ENCODE measurements around the gene ZNF263.
A peak's percentile ranks its signal among the peaks of the same experiment; 100 is the strongest.

ZNF263 gene

DNA sequence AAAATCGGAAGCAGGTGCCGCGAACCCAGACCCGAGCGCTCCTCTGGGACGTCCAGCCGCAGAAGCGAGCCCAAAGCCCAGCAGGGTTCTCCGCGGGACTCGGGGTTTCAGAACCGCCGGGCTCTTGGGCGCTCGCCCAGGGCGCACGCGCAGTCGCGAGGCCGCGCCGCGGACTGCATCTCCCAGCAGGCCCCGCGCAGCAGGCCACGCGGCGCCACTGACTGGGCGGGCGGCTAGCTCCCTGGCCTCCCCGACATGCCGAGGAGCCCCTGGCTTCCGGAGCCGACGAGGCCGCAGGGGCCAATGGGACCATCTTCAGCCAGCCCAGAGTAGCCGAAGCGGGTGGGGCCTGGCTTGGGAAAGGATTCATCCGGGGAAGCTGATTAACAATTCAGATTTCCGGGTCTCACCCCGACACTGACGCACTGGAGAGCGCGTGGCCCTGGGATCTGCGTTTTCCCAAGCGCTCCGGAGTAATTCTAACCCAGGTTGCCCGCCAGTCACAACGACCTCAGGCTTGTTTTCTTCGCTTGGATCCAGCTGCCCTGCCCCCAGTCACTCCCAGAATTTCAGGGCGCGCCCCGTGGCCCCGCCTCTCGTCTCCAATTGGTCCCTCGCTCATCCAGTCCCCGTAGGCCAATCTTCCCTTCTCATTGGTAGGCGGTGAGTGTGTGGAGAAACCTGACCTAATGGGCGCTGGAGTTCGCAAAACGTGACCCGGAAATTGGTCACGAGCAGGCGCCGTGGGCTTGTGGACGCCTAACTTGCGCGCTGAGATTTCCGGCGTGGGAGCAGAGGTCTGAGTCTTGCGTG, at the start of gene ZNF263:
Gene ZNF263 (plus strand): TSS at position 762 of the 813 bp plus-strand sequence. CDS start 328 bp downstream, outside the sequence.
- ATAC-seq, result peak; percentile 93
- TF ChIP-seq ARNTL (CRISPR knock-in tag; IDR thresholded peaks at IDR 0.05; ENCODE audit: borderline replicate concordance, low read depth) (no peak), ISL1 (CRISPR knock-in tag; IDR thresholded peaks at IDR 0.05) (no peak), TOX (CRISPR knock-in tag; IDR thresholded peaks at IDR 0.05; ENCODE audit: borderline replicate concordance) (no peak), ZNF565 (CRISPR knock-in tag; conservative IDR thresholded peaks at IDR 0.05; ENCODE audit: low read depth) (no peak), PPARA (CRISPR knock-in tag; IDR thresholded peaks at IDR 0.05; ENCODE audit: borderline replicate concordance) (no peak), ZFP3 (CRISPR knock-in tag; IDR thresholded peaks at IDR 0.05) (no peak), CSDC2 (CRISPR knock-in tag; IDR thresholded peaks at IDR 0.05) (no peak)
- TF ChIP-seq, protein P1, sequence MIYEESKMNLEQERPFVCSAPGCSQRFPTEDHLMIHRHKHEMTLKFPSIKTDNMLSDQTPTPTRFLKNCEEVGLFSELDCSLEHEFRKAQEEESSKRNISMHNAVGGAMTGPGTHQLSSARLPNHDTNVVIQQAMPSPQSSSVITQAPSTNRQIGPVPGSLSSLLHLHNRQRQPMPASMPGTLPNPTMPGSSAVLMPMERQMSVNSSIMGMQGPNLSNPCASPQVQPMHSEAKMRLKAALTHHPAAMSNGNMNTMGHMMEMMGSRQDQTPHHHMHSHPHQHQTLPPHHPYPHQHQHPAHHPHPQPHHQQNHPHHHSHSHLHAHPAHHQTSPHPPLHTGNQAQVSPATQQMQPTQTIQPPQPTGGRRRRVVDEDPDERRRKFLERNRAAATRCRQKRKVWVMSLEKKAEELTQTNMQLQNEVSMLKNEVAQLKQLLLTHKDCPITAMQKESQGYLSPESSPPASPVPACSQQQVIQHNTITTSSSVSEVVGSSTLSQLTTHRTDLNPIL (CRISPR knock-in tag; IDR thresholded peaks at IDR 0.05; ENCODE audit: low read depth), result no peak
- TF ChIP-seq, protein P2, sequence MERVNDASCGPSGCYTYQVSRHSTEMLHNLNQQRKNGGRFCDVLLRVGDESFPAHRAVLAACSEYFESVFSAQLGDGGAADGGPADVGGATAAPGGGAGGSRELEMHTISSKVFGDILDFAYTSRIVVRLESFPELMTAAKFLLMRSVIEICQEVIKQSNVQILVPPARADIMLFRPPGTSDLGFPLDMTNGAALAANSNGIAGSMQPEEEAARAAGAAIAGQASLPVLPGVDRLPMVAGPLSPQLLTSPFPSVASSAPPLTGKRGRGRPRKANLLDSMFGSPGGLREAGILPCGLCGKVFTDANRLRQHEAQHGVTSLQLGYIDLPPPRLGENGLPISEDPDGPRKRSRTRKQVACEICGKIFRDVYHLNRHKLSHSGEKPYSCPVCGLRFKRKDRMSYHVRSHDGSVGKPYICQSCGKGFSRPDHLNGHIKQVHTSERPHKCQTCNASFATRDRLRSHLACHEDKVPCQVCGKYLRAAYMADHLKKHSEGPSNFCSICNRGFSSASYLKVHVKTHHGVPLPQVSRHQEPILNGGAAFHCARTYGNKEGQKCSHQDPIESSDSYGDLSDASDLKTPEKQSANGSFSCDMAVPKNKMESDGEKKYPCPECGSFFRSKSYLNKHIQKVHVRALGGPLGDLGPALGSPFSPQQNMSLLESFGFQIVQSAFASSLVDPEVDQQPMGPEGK (CRISPR knock-in tag; IDR thresholded peaks at IDR 0.05; ENCODE audit: borderline replicate concordance), result no peak
- TF ChIP-seq, protein P3, sequence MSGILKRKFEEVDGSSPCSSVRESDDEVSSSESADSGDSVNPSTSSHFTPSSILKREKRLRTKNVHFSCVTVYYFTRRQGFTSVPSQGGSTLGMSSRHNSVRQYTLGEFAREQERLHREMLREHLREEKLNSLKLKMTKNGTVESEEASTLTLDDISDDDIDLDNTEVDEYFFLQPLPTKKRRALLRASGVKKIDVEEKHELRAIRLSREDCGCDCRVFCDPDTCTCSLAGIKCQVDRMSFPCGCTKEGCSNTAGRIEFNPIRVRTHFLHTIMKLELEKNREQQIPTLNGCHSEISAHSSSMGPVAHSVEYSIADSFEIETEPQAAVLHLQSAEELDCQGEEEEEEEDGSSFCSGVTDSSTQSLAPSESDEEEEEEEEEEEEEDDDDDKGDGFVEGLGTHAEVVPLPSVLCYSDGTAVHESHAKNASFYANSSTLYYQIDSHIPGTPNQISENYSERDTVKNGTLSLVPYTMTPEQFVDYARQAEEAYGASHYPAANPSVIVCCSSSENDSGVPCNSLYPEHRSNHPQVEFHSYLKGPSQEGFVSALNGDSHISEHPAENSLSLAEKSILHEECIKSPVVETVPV (CRISPR knock-in tag; IDR thresholded peaks at IDR 0.05), result no peak
- TF ChIP-seq, protein P4, sequence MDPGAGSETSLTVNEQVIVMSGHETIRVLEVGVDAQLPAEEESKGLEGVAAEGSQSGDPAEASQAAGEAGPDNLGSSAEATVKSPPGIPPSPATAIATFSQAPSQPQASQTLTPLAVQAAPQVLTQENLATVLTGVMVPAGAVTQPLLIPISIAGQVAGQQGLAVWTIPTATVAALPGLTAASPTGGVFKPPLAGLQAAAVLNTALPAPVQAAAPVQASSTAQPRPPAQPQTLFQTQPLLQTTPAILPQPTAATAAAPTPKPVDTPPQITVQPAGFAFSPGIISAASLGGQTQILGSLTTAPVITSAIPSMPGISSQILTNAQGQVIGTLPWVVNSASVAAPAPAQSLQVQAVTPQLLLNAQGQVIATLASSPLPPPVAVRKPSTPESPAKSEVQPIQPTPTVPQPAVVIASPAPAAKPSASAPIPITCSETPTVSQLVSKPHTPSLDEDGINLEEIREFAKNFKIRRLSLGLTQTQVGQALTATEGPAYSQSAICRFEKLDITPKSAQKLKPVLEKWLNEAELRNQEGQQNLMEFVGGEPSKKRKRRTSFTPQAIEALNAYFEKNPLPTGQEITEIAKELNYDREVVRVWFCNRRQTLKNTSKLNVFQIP (CRISPR knock-in tag; IDR thresholded peaks at IDR 0.05; ENCODE audit: borderline replicate concordance, low read depth), result no peak

DNA sequence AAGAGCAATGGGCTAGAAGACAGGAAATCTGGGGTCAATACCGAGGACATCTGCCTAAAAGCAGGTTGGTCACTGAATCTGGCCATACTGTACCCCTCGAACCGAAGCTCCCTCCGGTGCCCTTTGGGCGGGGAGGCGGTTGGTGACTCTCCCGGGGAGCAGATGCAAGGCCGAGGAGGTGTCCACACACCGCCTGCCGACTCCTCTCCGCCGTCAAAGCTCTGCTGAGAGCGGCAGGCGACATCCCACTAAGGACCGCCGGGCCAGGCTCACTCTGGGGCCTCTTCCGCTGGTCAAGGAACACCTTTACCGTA, 48.8 kb upstream of the ZNF263 start:
- TF ChIP-seq ESRRG (CRISPR knock-in tag; IDR thresholded peaks at IDR 0.05), result no peak
- ATAC-seq, result no peak

DNA sequence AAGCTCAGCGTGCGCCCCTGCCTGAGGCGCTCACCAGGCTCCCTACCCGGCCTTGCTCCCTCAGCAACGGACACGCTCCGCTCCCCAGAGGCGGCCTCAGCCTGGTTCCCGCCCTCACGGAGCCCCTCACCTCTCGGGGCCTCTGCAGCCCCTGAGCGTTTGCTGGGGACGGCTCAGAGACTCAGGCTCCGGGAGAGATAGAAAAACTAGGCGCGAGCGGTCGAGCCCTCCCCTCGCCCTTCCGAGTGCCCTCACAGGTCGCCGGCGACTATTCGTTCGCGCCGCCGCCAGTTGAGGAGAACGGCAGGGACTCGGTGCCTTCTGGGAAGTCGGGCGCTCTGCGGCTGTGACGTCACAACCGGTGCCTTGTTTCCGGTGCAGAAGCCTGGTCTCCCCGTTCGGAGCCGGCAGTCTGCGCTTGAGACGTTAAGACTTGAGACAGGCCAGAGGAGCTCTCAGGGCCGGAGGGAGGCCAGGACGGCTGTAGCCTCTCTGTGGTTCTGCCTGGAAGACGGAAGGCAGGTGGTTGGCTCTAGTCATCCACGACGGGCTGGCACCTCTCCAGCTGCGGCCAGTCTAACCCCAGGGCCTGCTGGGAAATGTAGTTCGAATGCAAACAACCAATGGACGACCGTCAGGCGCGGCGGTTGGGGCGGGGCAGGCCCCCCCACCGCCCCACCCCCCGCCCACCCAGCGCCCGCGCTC, 48.3 kb upstream of the ZNF263 start, which contains the start of gene ZNF200:
Gene ZNF200 (minus strand): TSS at position 302 of the 705 bp plus-strand sequence. CDS start 1,403 bp downstream, outside the sequence.
- ATAC-seq, result peak; percentile 99
- TF ChIP-seq ZFP3 (CRISPR knock-in tag; IDR thresholded peaks at IDR 0.05) (no peak), BACH2 (CRISPR knock-in tag; IDR thresholded peaks at IDR 0.05; ENCODE audit: borderline replicate concordance) (no peak), ARNTL (CRISPR knock-in tag; IDR thresholded peaks at IDR 0.05; ENCODE audit: borderline replicate concordance, low read depth) (no peak), TOX (CRISPR knock-in tag; IDR thresholded peaks at IDR 0.05; ENCODE audit: borderline replicate concordance) (no peak), ESRRG (CRISPR knock-in tag; IDR thresholded peaks at IDR 0.05) (no peak), TCF4 (CRISPR knock-in tag; IDR thresholded peaks at IDR 0.05; ENCODE audit: borderline replicate concordance) (no peak), OSR1 (CRISPR knock-in tag; IDR thresholded peaks at IDR 0.05) (no peak), ZFP30 (CRISPR knock-in tag; IDR thresholded peaks at IDR 0.05) (no peak), RARB (CRISPR knock-in tag; IDR thresholded peaks at IDR 0.05) (no peak)
- TF ChIP-seq, protein P5, sequence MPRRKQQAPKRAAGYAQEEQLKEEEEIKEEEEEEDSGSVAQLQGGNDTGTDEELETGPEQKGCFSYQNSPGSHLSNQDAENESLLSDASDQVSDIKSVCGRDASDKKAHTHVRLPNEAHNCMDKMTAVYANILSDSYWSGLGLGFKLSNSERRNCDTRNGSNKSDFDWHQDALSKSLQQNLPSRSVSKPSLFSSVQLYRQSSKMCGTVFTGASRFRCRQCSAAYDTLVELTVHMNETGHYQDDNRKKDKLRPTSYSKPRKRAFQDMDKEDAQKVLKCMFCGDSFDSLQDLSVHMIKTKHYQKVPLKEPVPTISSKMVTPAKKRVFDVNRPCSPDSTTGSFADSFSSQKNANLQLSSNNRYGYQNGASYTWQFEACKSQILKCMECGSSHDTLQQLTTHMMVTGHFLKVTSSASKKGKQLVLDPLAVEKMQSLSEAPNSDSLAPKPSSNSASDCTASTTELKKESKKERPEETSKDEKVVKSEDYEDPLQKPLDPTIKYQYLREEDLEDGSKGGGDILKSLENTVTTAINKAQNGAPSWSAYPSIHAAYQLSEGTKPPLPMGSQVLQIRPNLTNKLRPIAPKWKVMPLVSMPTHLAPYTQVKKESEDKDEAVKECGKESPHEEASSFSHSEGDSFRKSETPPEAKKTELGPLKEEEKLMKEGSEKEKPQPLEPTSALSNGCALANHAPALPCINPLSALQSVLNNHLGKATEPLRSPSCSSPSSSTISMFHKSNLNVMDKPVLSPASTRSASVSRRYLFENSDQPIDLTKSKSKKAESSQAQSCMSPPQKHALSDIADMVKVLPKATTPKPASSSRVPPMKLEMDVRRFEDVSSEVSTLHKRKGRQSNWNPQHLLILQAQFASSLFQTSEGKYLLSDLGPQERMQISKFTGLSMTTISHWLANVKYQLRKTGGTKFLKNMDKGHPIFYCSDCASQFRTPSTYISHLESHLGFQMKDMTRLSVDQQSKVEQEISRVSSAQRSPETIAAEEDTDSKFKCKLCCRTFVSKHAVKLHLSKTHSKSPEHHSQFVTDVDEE (CRISPR knock-in tag; IDR thresholded peaks at IDR 0.05), result no peak
- TF ChIP-seq, protein P3 (CRISPR knock-in tag; IDR thresholded peaks at IDR 0.05), result no peak
